Sigmoid colon (tissue), 7 donors: ENCODE data around the gene VPS33B. TPM values are rescaled to one million over a fixed set of nuclear protein-coding genes. Genes with fewer than 3 reads are reported as not detected.

ENCODE experiments used
- DNase-seq: peaks from one replicate; pipeline ENCODE4 v3.0.0-alpha.2; 2019
- H3K27ac ChIP-seq, 4 donors: fragments of 200-600 bp; sonication (generic); one replicate each; pipeline ENCODE4 v1.5.1; 2016 to 2019; ENCODE audit warnings: mild to moderate bottlenecking in 1 of 4
- H3K27me3 ChIP-seq, 3 donors: fragments of 200-600 bp; sonication (generic); one replicate each; pipeline ENCODE4 v1.5.1; 2019; ENCODE audit warnings: mild to moderate bottlenecking in 1 of 3
- H3K36me3 ChIP-seq, 4 donors: fragments of 200-600 bp; sonication (generic); one replicate each; pipeline ENCODE4 v1.5.1; 2016 to 2019
- H3K4me1 ChIP-seq, 4 donors: fragments of 200-600 bp; sonication (generic); one replicate each; pipeline ENCODE4 v1.5.1; 2017 to 2019
- H3K4me3 ChIP-seq, 4 donors: fragments of 200-600 bp; sonication (generic); one replicate each; pipeline ENCODE4 v1.5.1; 2017 to 2019; ENCODE audit warnings: mild to moderate bottlenecking in 2 of 4, moderate library complexity in 1 of 4
- H3K9me3 ChIP-seq, 4 donors: fragments of 200-600 bp in 3 of 4; sonication (generic) in 3 of 4; one replicate each; pipeline versions ENCODE4 v1.5.1 to v1.6.1; 2013 to 2019
- CTCF ChIP-seq, 4 experiments: fragments of 450-650 bp in 3 of 4; fragments of 200-600 bp in 1 of 4; IDR thresholded peaks; one replicate each; pipeline ENCODE4 v1.5.1; 2016 to 2019; ENCODE audit warnings: antibody characterized with exemption in 4 of 4, mild to moderate bottlenecking in 3 of 4, moderate library complexity in 2 of 4
- EP300 ChIP-seq, 4 donors: sonication (generic); formaldehyde crosslinking; IDR thresholded peaks; one replicate each; pipeline ENCODE4 v1.6.1; 2017; ENCODE audit warnings: antibody characterized with exemption in 4 of 4
- POLR2A ChIP-seq, 2 donors: fragments of 450-650 bp; IDR thresholded peaks; one replicate each; pipeline ENCODE4 v1.6.1; 2016; ENCODE audit warnings: antibody characterized with exemption in 2 of 2, mild to moderate bottlenecking in 2 of 2, moderate library complexity in 2 of 2
- POLR2AphosphoS5 ChIP-seq, 4 donors: sonication (generic); formaldehyde crosslinking; IDR thresholded peaks; one replicate each; pipeline ENCODE4 v1.6.1; 2017; ENCODE audit warnings: antibody characterized with exemption in 4 of 4
- WGBS, 2 donors: extraction: QIAGEN DNeasy Blood & Tissue Kit; methylation state at CpG; one replicate each; pipeline ENCODE4 v1.1.7; 2013; 5-methylcytosine and 5-hydroxymethylcytosine counted together
- intact Hi-C: fragments of 100-400 bp; cut with DNase I; formaldehyde crosslinking; loops from one replicate; pipeline ENCODE4 v1.15.1; 2023
- polyA plus RNA-seq, 3 donors: library from polyadenylated mRNA; stranded (reverse); fragments of 200-250 nt; gene quantifications; one replicate each; pipeline ENCODE4 v1.2.3, GENCODE V29; 2013
- total RNA-seq, 4 donors: library from RNA; depleted of rRNA; stranded (reverse); fragments of >200 nt; gene quantifications; one replicate each; pipeline ENCODE4 v1.1.0, GENCODE V29; 2016
- donor health status: healthy with polysubstance abuse.
- donor health status: Bipolar disorder and iron deficiency.
- donor health status: healthy.

Gene VPS33B
- total and polyA plus RNA-seq, 7 donors, result 6.6 to 13.4 (median 8.3) TPM

- DNase-seq, result no peak
- intact Hi-C loops, result no loop called here
- Histone ChIP-seq H3K36me3 (no peaks in the 10 kb centered on the region), H3K27me3 (no peaks in the 10 kb centered on the region), H3K4me3 (no peak overlapping the region), H3K27ac (no peak overlapping the region), H3K4me1 (no peaks in the 10 kb centered on the region), H3K9me3 (no peaks in the 10 kb centered on the region)
- 81 to 89% methylated on average over 8 of the region's 8 CpGs for WGBS, 2 donors
- TF ChIP-seq POLR2AphosphoS5 (IDR thresholded peaks at IDR 0.05) (no peak), CTCF (IDR thresholded peaks at IDR 0.05) (no peak), POLR2A (IDR thresholded peaks at IDR 0.05) (no peak)
These were observed 18.5 kb upstream of the VPS33B start for GRCh38 chr15:91040856-91041255.

GRCh38 chr15:91039996-91040395 is 17.6 kb upstream of the VPS33B start:
- no peaks in the 10 kb centered on the region for H3K27me3 ChIP-seq
- no peak for DNase-seq
- 74 to 78% methylated on average over 3 of the region's 3 CpGs for WGBS, 2 donors
- no peaks in the 10 kb centered on the region for H3K36me3 ChIP-seq
- no peak overlapping the region for H3K27ac ChIP-seq
- TF ChIP-seq EP300 (IDR thresholded peaks at IDR 0.05), result no peak
- TF ChIP-seq CTCF (IDR thresholded peaks at IDR 0.05), result no peak
- no peak for TF ChIP-seq POLR2A (IDR thresholded peaks at IDR 0.05)
- TF ChIP-seq POLR2AphosphoS5 (IDR thresholded peaks at IDR 0.05), result no peak
- intact Hi-C loops, result no loop called here
- no peak overlapping the region for H3K4me3 ChIP-seq
- no peaks in the 10 kb centered on the region for H3K9me3 ChIP-seq
- H3K4me1 ChIP-seq, result no peaks in the 10 kb centered on the region

- no peaks in the 10 kb centered on the region for H3K9me3 ChIP-seq
- no peaks in the 10 kb centered on the region for H3K4me1 ChIP-seq
- 26 to 47% methylated on average over 12 of the region's 12 CpGs for WGBS, 2 donors
- TF ChIP-seq CTCF (IDR thresholded peaks at IDR 0.05) (peak in 2 of 4 experiments; percentile 28 to 44), EP300 (IDR thresholded peaks at IDR 0.05) (no peak)
- H3K27ac ChIP-seq, result no peak overlapping the region
- no peak for DNase-seq
- no peak overlapping the region for H3K4me3 ChIP-seq
- H3K36me3 ChIP-seq, result no peaks in the 10 kb centered on the region
- intact Hi-C loops, result no loop called here
- H3K27me3 ChIP-seq, result peaks cover 0 to 3% (median 0%) of the 10 kb centered on the region in 3 donors
These were observed 10.8 kb upstream of the VPS33B start for GRCh38 chr15:91032919-91033803.

- no peak for DNase-seq
- WGBS, 2 donors, result 79 to 84% methylated on average over 10 of the region's 10 CpGs
- Histone ChIP-seq H3K4me1 (no peaks in the 10 kb centered on the region), H3K27me3 (peaks cover 0 to 3% (median 0%) of the 10 kb centered on the region in 3 donors), H3K9me3 (no peaks in the 10 kb centered on the region), H3K4me3 (no peak overlapping the region), H3K27ac (no peak overlapping the region), H3K36me3 (no peaks in the 10 kb centered on the region)
- intact Hi-C loops, result no loop called here
- TF ChIP-seq CTCF (IDR thresholded peaks at IDR 0.05) (no peak), EP300 (IDR thresholded peaks at IDR 0.05) (no peak), POLR2A (IDR thresholded peaks at IDR 0.05) (no peak)
These were observed 9.4 kb upstream of the VPS33B start for GRCh38 chr15:91031796-91032195.
